Measurements from ENCODE around the gene CACUL1.

DNA sequence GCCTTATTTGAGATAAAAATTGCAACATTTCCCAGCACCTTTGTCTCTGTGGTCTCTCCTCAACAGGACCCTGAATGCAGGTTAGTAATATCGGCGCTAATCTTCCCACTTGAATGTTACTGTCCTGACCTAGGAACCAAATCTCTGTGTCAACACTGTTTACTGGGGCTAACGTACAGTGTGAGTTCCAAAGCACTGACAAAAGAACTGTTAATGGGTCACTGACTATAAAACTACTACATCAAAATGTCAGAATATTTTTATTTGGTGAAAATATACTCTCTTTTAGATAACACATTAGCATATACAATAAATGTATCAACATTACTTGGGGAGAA, 33.3 kb downstream of the CACUL1 start:
- TF ChIP-seq POLR2A (IDR thresholded peaks at IDR 0.05; ENCODE audit: low read depth, low read length) (no peak), CTCF (IDR thresholded peaks at IDR 0.05; ENCODE audit: extremely low read depth in 1 of 2, insufficient read depth in 1 of 2, low read depth in 1 of 2, low read length in 2 of 2) (no peak), POLR2AphosphoS5 (IDR thresholded peaks at IDR 0.05; ENCODE audit: insufficient read depth, low read depth, low read length) (no peak), EZH2 (IDR thresholded peaks at IDR 0.05; ENCODE audit: borderline replicate concordance, low read depth, low read length, severe bottlenecking) (no peak), MYC (IDR thresholded peaks at IDR 0.05; ENCODE audit: low read depth, low read length) (no peak), FOS (IDR thresholded peaks at IDR 0.05; ENCODE audit: borderline replicate concordance, insufficient read depth, low read length) (no peak)
